HS-27A (cell line): Measurements from ENCODE around the gene TNRC6B.
"Not testable (repeated sequence)": the region's sequence is repeated elsewhere in the genome, so short reads cannot be mapped to it uniquely, and the experiment has no call there.

ENCODE experiments used
- DNase-seq: peaks from one replicate; pipeline ENCODE4 v3.0.0-alpha.2; 2012; ENCODE audit warnings: low read depth, missing footprints

Gene TNRC6B

GRCh38 chr22:40364431-40364830 is 186.7 kb downstream of the TNRC6B start:
- no peak for DNase-seq

GRCh38 chr22:40366068-40366467 is 188.3 kb downstream of the TNRC6B start:
- no peak for DNase-seq

- no peak for DNase-seq
Observed at GRCh38 chr22:40367342-40367741, 189.6 kb downstream of the TNRC6B start.

DNA sequence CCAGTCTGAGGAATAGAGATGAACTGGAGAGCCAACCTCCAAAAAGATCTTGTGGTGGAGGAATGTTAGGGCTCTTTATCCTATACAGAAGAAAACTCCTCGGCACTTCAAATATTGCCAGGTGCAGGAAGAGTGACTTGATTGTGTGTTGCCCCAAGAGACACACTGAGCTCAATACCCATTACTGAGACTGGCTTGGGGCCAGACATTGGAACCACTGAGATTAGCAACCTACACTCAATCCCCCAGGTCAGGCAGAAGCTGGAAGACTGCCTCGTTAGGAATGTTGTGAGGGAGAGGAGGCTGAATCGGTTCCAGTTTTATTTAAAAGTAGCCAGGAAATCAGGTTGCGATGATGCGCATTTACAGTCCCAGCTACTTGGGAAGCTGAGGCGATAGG is 190.3 kb downstream of the TNRC6B start:
- DNase-seq = no peak

DNA sequence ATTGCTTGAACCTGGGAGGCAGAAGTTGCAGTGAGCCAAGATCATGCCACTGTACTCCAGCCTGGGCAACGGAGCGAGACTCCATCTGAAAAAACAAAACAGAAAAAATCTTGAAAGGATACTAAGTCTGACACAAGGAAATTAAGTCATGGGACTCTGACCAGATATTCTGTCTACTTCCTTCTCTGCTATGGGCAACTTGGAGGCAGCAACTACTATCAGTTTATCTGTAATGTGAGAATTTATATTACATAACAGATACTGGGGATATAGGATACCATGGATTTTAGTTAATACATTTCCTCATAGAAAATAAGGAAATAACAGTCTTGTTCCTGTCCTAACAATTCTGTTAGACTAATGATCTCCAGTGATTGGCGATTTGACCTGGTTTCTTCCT is 191.1 kb downstream of the TNRC6B start:
- no peak for DNase-seq

DNA sequence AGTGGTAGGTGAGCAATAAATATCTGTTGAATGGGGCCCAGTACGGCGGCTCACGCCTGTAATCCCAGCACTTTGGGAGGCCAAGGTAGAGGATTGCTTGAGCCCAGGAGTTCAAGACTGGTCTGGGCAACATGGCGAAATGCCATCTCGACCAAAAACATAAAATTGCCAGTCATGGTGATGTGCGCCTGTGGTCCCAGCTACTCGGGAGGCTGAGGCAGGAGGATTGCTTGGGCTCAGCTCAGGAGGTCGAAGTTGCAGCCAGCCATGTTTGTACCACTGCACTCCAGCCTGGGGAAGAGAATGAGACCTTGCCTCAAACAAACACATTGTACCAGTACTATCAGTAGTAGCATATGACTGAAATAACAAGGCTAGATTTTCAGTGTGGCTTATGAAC is 196.8 kb downstream of the TNRC6B start:
- DNase-seq = no peak

DNA sequence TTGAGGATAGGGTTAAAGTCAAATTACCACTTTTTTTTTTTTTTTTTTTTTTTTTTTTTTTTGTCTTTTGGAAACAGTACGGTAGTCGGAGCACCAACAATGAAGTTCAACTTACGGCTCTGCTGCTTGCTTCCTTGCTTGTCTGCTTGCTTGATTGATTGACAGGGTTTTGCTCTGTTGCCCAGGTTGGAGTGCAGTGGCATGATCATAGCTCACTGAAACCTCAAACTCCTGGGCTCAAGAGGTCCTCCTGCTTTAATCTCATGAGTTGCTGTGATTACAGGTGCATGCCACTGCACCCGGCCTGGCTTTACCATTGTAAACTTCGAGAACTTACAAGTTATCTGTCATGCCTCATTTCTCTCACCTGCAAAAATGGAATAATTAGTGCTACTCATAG is 198.4 kb downstream of the TNRC6B start:
- no peak for DNase-seq

- DNase-seq = no peak
Observed at GRCh38 chr22:40377931-40378330, 200.2 kb downstream of the TNRC6B start.

DNA sequence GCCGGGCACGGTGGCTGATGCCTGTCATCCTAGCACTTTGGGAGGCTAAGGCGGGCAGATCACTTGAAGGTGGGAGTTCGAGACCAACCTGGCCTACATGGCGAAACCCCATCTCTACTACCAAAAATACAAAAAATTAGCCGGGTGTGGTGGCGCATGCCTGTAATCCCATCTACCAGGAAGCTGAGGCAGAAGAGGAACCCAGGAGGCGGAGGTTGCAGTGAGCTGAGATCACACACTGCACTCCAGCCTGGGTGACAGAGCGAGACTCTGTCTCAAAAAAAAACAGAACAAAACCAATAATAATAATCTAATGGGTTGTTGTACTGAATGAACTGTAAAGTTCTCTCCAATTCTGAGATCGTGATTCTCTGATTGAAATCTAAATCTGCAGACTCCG is 200.7 kb downstream of the TNRC6B start:
- DNase-seq = not testable (repeated sequence)

- DNase-seq = no peak
Observed at GRCh38 chr22:40381461-40381860, 203.7 kb downstream of the TNRC6B start.

- DNase-seq = no peak
Observed at GRCh38 chr22:40383905-40384304, 206.2 kb downstream of the TNRC6B start.

- DNase-seq = no peak
Observed at GRCh38 chr22:40385036-40385782, 207.5 kb downstream of the TNRC6B start.
